Measurements from ENCODE around the gene LMO3.

LMO3 gene

DNA sequence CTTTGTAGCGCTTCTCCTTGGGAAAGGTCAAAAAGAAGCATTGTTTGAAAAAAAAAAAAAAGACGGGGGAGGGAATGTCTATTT, at the start of gene LMO3:
LMO3 (minus strand) TSS at position 46 of the 84 bp plus-strand sequence. CDS start 5,302 bp downstream, outside the sequence.
- Histone ChIP-seq H3K4me1 (ENCODE audit: control insufficient read depth, insufficient read depth, low read length) (peaks cover 17% of the 10 kb centered on the region), H3K4me3 (ENCODE audit: low read length) (peak within 1 kb of the TSS; percentile 9), H3K27me3 (ENCODE audit: control insufficient read depth, insufficient read depth, low read length) (peaks cover 50% of the 10 kb centered on the region), H3K36me3 (ENCODE audit: control insufficient read depth, insufficient read depth, low read length) (no peaks in the 10 kb centered on the region), H3K9ac (ENCODE audit: low read length) (peak within 1 kb of the TSS; percentile 37), H3K9me3 (ENCODE audit: control insufficient read depth, low read length) (no peaks in the 10 kb centered on the region)

GRCh38 chr12:16636435-16637055, 30.6 kb upstream of the LMO3 start:
- Histone ChIP-seq H3K4me1 (ENCODE audit: control insufficient read depth, insufficient read depth, low read length) (no peaks in the 10 kb centered on the region), H3K36me3 (ENCODE audit: control insufficient read depth, insufficient read depth, low read length) (no peaks in the 10 kb centered on the region), H3K27me3 (ENCODE audit: control insufficient read depth, insufficient read depth, low read length) (no peaks in the 10 kb centered on the region), H3K9ac (ENCODE audit: low read length) (no peak overlapping the region), H3K9me3 (ENCODE audit: control insufficient read depth, low read length) (no peaks in the 10 kb centered on the region), H3K4me3 (ENCODE audit: low read length) (no peak overlapping the region)

DNA sequence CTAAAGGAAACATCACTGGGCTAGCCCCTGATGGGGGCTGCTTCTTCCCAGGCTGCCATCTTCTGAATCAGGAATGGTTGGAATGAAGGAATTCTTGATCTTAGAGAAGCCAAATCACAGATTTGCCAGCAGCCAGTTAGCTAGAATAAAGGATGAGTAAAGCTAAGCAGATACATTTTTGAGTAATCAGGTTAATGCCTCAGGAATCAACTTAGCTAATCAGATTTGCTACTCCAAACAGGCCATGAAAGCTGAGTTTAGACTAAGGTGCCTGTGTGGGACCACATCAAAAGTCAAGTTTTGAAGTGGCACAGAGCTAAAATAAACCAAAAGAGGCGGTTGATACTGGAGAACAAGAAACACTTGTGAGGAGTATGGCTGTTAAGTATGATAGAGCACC, 28.8 kb upstream of the LMO3 start:
- Histone ChIP-seq H3K36me3 (ENCODE audit: control insufficient read depth, insufficient read depth, low read length) (no peaks in the 10 kb centered on the region), H3K9me3 (ENCODE audit: control insufficient read depth, low read length) (no peaks in the 10 kb centered on the region), H3K27me3 (ENCODE audit: control insufficient read depth, insufficient read depth, low read length) (no peaks in the 10 kb centered on the region), H3K4me1 (ENCODE audit: control insufficient read depth, insufficient read depth, low read length) (no peaks in the 10 kb centered on the region), H3K9ac (ENCODE audit: low read length) (no peak overlapping the region), H3K4me3 (ENCODE audit: low read length) (no peak overlapping the region)

DNA sequence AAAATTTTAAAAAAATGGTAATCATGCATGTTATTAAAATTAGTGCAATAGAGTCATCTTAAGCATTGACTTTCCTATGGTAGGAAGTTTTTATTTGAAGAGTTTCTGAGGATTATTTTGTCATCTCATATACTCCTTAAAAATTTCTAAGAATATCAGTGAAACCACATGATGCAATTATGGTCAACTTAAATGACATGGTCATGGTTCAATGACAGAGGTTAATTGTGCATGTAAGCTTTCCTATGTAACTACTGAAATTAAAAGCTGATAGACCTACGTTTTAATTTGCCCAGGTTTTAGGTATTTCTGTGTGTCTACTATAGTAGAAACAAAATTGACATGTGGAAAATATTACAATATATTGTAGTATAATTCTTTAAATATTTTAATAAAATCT, 21.0 kb upstream of the LMO3 start:
- Histone ChIP-seq H3K9ac (ENCODE audit: low read length) (no peak overlapping the region), H3K36me3 (ENCODE audit: control insufficient read depth, insufficient read depth, low read length) (no peaks in the 10 kb centered on the region), H3K4me3 (ENCODE audit: low read length) (no peak overlapping the region), H3K9me3 (ENCODE audit: control insufficient read depth, low read length) (no peaks in the 10 kb centered on the region), H3K27me3 (ENCODE audit: control insufficient read depth, insufficient read depth, low read length) (no peaks in the 10 kb centered on the region), H3K4me1 (ENCODE audit: control insufficient read depth, insufficient read depth, low read length) (no peaks in the 10 kb centered on the region)

DNA sequence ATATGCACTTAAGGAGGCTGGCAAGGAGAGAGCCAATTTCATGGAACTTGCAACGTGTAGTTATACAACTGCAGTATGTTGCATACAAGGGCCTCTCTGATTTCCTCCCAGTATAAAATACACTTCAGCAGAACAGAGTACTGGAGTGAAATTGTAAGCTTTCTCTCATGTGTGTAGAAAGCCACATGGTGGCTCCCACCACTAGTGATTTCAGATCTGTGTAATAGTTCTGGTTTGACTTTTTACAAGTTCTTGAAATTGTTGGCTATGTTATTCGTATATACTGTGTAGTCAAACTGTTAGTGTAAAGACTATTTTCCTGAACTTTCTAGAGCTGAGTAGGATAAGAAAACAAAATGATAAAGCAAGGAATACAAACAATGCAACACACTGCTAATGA, 16.4 kb upstream of the LMO3 start:
- Histone ChIP-seq H3K9ac (ENCODE audit: low read length) (no peak overlapping the region), H3K36me3 (ENCODE audit: control insufficient read depth, insufficient read depth, low read length) (no peaks in the 10 kb centered on the region), H3K4me1 (ENCODE audit: control insufficient read depth, insufficient read depth, low read length) (no peaks in the 10 kb centered on the region), H3K9me3 (ENCODE audit: control insufficient read depth, low read length) (no peaks in the 10 kb centered on the region), H3K27me3 (ENCODE audit: control insufficient read depth, insufficient read depth, low read length) (no peaks in the 10 kb centered on the region), H3K4me3 (ENCODE audit: low read length) (no peak overlapping the region)

GRCh38 chr12:16619537-16619936, 13.6 kb upstream of the LMO3 start:
- Histone ChIP-seq H3K4me3 (ENCODE audit: low read length) (no peak overlapping the region), H3K36me3 (ENCODE audit: control insufficient read depth, insufficient read depth, low read length) (no peaks in the 10 kb centered on the region), H3K9ac (ENCODE audit: low read length) (no peak overlapping the region), H3K27me3 (ENCODE audit: control insufficient read depth, insufficient read depth, low read length) (no peaks in the 10 kb centered on the region), H3K9me3 (ENCODE audit: control insufficient read depth, low read length) (no peaks in the 10 kb centered on the region), H3K4me1 (ENCODE audit: control insufficient read depth, insufficient read depth, low read length) (no peaks in the 10 kb centered on the region)

- Histone ChIP-seq H3K27me3 (ENCODE audit: control insufficient read depth, insufficient read depth, low read length) (no peaks in the 10 kb centered on the region), H3K9me3 (ENCODE audit: control insufficient read depth, low read length) (no peaks in the 10 kb centered on the region), H3K4me3 (ENCODE audit: low read length) (no peak overlapping the region), H3K4me1 (ENCODE audit: control insufficient read depth, insufficient read depth, low read length) (no peaks in the 10 kb centered on the region), H3K36me3 (ENCODE audit: control insufficient read depth, insufficient read depth, low read length) (no peaks in the 10 kb centered on the region), H3K9ac (ENCODE audit: low read length) (no peak overlapping the region)
These were observed 12.3 kb upstream of the LMO3 start for GRCh38 chr12:16618256-16618655.

- Histone ChIP-seq H3K27me3 (ENCODE audit: control insufficient read depth, insufficient read depth, low read length) (peaks cover 16% of the 10 kb centered on the region), H3K36me3 (ENCODE audit: control insufficient read depth, insufficient read depth, low read length) (no peaks in the 10 kb centered on the region), H3K9me3 (ENCODE audit: control insufficient read depth, low read length) (no peaks in the 10 kb centered on the region), H3K4me1 (ENCODE audit: control insufficient read depth, insufficient read depth, low read length) (no peaks in the 10 kb centered on the region), H3K9ac (ENCODE audit: low read length) (no peak overlapping the region), H3K4me3 (ENCODE audit: low read length) (no peak overlapping the region)
These were observed 7.2 kb upstream of the LMO3 start for GRCh38 chr12:16613199-16613598.

DNA sequence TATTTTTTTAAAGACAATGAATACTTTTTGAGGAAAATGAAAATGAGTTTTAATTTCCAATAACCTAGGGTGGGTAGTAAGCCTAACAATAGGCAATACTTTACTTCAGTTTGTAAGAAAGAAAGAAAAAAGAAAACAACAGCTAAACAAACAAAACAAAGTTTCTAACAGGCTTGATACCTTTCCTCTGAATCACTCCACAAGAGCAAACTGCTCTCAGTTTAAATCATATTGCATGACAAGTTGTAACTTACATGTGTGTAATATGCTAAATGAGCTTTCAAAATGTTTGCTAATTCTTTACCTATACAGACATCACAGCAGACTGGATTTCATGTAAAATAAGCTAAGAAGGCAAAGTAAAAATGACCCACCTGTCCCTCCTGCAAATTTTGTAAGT, 6.7 kb upstream of the LMO3 start:
- H3K27me3 ChIP-seq (ENCODE audit: control insufficient read depth, insufficient read depth, low read length) = peaks cover 21% of the 10 kb centered on the region
- H3K9ac ChIP-seq (ENCODE audit: low read length) = no peak overlapping the region
- no peak overlapping the region for H3K4me3 ChIP-seq (ENCODE audit: low read length)
- H3K9me3 ChIP-seq (ENCODE audit: control insufficient read depth, low read length) = no peaks in the 10 kb centered on the region
- H3K36me3 ChIP-seq (ENCODE audit: control insufficient read depth, insufficient read depth, low read length) = no peaks in the 10 kb centered on the region
- no peaks in the 10 kb centered on the region for H3K4me1 ChIP-seq (ENCODE audit: control insufficient read depth, insufficient read depth, low read length)

DNA sequence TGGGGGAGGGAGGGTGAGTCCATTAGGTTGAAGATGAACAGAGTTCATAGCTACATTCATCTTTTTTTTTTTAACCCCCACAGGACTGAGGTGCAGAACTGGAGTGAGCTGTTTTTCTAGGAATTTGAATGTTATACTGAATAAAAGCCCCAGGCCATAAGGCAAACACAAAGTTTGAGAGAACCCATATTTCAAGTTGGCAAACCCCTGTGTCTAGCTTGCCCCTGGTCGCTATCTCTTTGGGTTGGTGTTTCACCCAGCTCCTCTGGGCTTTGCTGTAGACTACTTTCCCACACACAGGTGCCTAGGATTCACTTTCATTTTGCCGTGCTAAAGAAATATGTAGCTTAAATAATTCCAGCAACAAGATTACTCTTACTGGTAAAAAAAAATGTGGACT, 5.2 kb upstream of the LMO3 start:
- Histone ChIP-seq H3K27me3 (ENCODE audit: control insufficient read depth, insufficient read depth, low read length) (peaks cover 35% of the 10 kb centered on the region), H3K9ac (ENCODE audit: low read length) (no peak overlapping the region), H3K4me3 (ENCODE audit: low read length) (no peak overlapping the region), H3K4me1 (ENCODE audit: control insufficient read depth, insufficient read depth, low read length) (peaks cover 9% of the 10 kb centered on the region), H3K9me3 (ENCODE audit: control insufficient read depth, low read length) (no peaks in the 10 kb centered on the region), H3K36me3 (ENCODE audit: control insufficient read depth, insufficient read depth, low read length) (no peaks in the 10 kb centered on the region)

DNA sequence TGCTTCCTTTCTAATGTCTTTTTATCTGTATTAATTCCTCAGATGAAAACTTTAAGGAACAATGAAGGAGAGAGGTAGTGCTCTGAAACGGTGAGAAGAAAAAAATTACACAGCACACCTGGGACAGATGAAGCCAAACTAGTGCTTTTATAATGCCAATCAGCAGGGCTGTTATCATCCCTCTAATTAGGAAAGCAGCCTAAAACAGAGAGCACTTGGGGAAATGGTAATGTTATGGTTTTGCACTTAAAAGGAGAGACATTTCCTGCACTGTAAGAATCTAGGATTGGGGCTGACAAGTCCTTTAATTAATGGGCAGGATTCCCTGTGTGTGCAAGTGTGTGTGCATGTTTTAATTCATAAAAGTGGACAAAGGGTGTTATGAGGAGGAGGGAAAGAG, 4.8 kb upstream of the LMO3 start:
- Histone ChIP-seq H3K9ac (ENCODE audit: low read length) (no peak overlapping the region), H3K9me3 (ENCODE audit: control insufficient read depth, low read length) (no peaks in the 10 kb centered on the region), H3K4me1 (ENCODE audit: control insufficient read depth, insufficient read depth, low read length) (peaks cover 13% of the 10 kb centered on the region), H3K36me3 (ENCODE audit: control insufficient read depth, insufficient read depth, low read length) (no peaks in the 10 kb centered on the region), H3K27me3 (ENCODE audit: control insufficient read depth, insufficient read depth, low read length) (peaks cover 39% of the 10 kb centered on the region), H3K4me3 (ENCODE audit: low read length) (no peak overlapping the region)

DNA sequence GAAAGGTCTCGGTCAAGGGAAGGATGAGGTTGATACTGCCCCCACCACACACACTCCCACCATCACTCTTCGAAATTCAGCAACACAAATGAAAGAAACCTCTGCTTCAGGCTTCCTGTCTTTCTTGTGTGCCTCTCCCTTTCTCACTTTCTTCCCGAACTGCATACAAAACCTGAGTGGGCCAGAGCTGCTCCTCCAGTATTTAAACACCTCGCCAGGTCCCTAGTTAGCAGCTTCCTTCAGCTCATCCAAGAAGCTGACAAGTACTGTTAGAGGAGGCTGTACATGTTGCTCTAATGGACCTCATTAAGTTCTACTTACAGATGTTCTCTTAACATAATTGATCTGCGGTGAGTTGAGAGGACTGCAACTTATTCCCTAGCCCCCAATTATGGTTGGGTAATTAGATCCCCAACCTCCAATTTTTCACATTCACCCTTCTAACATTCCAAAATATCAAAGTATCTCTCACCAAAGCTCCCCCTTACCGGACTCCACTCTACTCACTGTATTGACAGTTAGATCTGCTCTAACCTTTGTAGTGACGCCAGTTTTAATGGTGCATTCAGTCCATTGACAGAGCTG, 4.1 kb upstream of the LMO3 start:
- Histone ChIP-seq H3K36me3 (ENCODE audit: control insufficient read depth, insufficient read depth, low read length) (no peaks in the 10 kb centered on the region), H3K27me3 (ENCODE audit: control insufficient read depth, insufficient read depth, low read length) (peaks cover 44% of the 10 kb centered on the region), H3K4me1 (ENCODE audit: control insufficient read depth, insufficient read depth, low read length) (peaks cover 17% of the 10 kb centered on the region), H3K9me3 (ENCODE audit: control insufficient read depth, low read length) (no peaks in the 10 kb centered on the region), H3K4me3 (ENCODE audit: low read length) (no peak overlapping the region), H3K9ac (ENCODE audit: low read length) (no peak overlapping the region)

DNA sequence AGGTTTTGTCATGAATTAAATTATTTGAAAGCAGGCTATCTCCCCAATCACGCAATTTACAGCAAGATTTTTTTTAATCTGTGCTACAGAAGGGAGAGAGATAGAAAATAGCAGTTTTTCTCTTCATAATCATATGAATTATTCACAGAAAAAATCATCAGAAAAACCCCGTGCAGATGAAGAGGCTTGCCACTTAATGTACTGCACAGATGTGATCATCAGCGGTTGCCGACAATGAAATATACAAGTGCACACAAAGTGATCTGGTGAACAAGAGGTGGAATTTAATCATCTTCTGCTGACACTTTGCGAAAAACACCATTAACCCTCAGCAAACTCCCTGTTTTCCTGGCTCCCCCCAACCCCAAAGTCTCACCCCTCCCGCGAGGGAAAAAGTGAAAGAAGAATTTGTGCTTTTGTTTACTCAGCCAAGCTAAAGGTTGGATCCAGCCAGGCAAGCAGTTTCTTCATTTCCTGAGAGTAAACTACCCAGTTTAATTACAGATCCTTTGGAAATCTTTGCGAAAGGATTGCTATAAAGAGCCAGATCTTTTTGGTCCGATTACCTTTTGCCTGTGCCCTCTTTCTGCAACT, 3.1 kb upstream of the LMO3 start:
- peaks cover 50% of the 10 kb centered on the region for H3K27me3 ChIP-seq (ENCODE audit: control insufficient read depth, insufficient read depth, low read length)
- H3K4me1 ChIP-seq (ENCODE audit: control insufficient read depth, insufficient read depth, low read length) = peaks cover 17% of the 10 kb centered on the region
- H3K9me3 ChIP-seq (ENCODE audit: control insufficient read depth, low read length) = no peaks in the 10 kb centered on the region
- H3K9ac ChIP-seq (ENCODE audit: low read length) = no peak overlapping the region
- no peak overlapping the region for H3K4me3 ChIP-seq (ENCODE audit: low read length)
- no peaks in the 10 kb centered on the region for H3K36me3 ChIP-seq (ENCODE audit: control insufficient read depth, insufficient read depth, low read length)

Data from mucosa of stomach (tissue), 1 donor.